Common myeloid progenitor, CD34-positive (primary cell): ENCODE results near the gene C1QTNF5.

ENCODE experiments used
- CTCF ChIA-PET: fragments of 350-600 bp; sonication (Branson Sonifier 250); formaldehyde crosslinking; loops from one replicate; lab custom pipeline; 2021; ENCODE audit warnings: antibody characterized with exemption; lab: Charles Lee
- POLR2A ChIA-PET: fragments of 350-600 bp; sonication (Branson Sonifier 250); formaldehyde crosslinking; loops from one replicate; lab custom pipeline; 2021; ENCODE audit warnings: antibody characterized with exemption; lab: Charles Lee
- DNase-seq, 3 donors: peaks; one replicate each; pipeline versions ENCODE4 v3.0.0 to v3.0.0-alpha.2; 2013
- H3K27ac ChIP-seq, 2 experiments: 1 replicate in 1 of 2; 2 replicates in 1 of 2; pipeline ENCODE4 v1.7.0; 2013; ENCODE audit warnings: inconsistent platforms in 2 of 2, low read length in 2 of 2, mild to moderate bottlenecking in 2 of 2, low read depth in 1 of 2, moderate library complexity in 1 of 2; ENCODE audit not compliant: severe bottlenecking in 2 of 2, insufficient read depth in 1 of 2, poor library complexity in 1 of 2
- H3K27me3 ChIP-seq, 5 experiments: replicated peaks in 2 of 5; 1 replicate in 3 of 5; 2 replicates in 2 of 5; pipeline versions ENCODE4 v1.6.1 to v1.7.0; 2013; ENCODE audit warnings: low read length in 4 of 5, mild to moderate bottlenecking in 2 of 5, moderate library complexity in 2 of 5, inconsistent platforms in 1 of 5; ENCODE audit not compliant: insufficient read depth in 5 of 5, control insufficient read depth in 4 of 5
- H3K36me3 ChIP-seq, 4 experiments: 1 replicate in 2 of 4; 2 replicates in 2 of 4; pipeline versions ENCODE4 v1.6.1 to v1.7.0; 2013; ENCODE audit warnings: low read length in 3 of 4, control low read depth in 1 of 4, mild to moderate bottlenecking in 1 of 4; ENCODE audit not compliant: control insufficient read depth in 4 of 4, insufficient read depth in 4 of 4
- H3K4me1 ChIP-seq, 4 experiments: 1 replicate in 3 of 4; 2 replicates in 1 of 4; pipeline versions ENCODE4 v1.6.1 to v1.7.1; 2013; ENCODE audit warnings: low read length in 3 of 4, mild to moderate bottlenecking in 3 of 4, control low read depth in 1 of 4, inconsistent platforms in 1 of 4, moderate library complexity in 1 of 4; ENCODE audit not compliant: control insufficient read depth in 4 of 4, insufficient read depth in 4 of 4; ENCODE audit errors: control extremely low read depth in 1 of 4
- H3K4me3 ChIP-seq, 7 experiments: 1 replicate in 4 of 7; 2 replicates in 3 of 7; pipeline versions ENCODE4 v1.5.1 to v1.7.0; 2013; ENCODE audit warnings: mild to moderate bottlenecking in 7 of 7, low read length in 6 of 7, moderate library complexity in 6 of 7, inconsistent platforms in 2 of 7, low read depth in 2 of 7, control low read depth in 1 of 7; ENCODE audit not compliant: insufficient read depth in 4 of 7, control insufficient read depth in 1 of 7; ENCODE audit errors: extremely low read depth in 1 of 7
- H3K9me3 ChIP-seq, 5 experiments: 1 replicate in 4 of 5; 2 replicates in 1 of 5; pipeline versions ENCODE4 v1.6.1 to v1.7.1; 2013; ENCODE audit warnings: low read length in 4 of 5, mild to moderate bottlenecking in 2 of 5, inconsistent platforms in 1 of 5, low read depth in 1 of 5, moderate library complexity in 1 of 5; ENCODE audit not compliant: control insufficient read depth in 4 of 5, insufficient read depth in 2 of 5; ENCODE audit errors: control extremely low read depth in 1 of 5
- WGBS: methylation state at CpG from one replicate; pipeline ENCODE4 v1.1.5; 2013; ENCODE audit not compliant: insufficient coverage; 5-methylcytosine and 5-hydroxymethylcytosine counted together

Gene C1QTNF5

DNA sequence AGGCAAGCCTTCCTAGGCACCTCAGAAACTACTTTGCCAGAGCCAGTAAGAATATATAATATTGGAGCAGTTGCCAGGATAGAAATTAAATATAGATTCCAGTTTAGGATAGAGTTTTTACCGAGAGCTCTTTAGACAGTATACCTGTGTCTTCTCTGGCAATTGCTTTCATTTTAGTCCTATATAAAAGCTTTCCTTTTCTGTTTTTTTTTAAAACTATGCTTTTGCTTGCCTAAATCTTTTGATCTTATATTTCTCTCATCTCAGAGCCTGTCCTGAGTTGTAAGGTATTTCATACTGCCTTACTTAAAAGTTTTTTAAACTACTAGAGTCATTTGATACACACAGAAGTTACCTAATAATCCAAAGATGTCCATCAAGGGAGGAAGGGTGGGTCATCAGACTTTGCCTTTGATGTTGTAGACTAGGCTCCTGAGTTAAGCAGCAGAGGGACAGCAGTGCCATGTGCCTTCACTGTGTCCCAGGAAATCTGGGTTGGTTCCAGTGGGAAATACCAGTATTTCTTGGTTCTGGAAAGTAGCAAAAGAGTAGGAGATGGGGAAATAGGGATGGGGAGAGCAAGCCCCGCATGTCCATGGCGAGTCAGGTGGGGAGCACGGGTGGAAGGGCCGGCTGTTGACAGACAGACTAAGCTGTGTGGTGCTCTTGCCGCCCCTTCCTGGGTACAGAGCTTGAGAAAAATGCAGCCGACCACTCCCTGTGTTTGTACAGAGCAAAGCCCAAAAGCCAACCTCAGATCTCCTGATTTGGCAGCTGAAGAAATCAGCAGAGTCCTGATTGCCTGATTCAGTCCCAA is 34.9 kb downstream of the C1QTNF5 start:
- WGBS = 96% methylated on average over 6 of the region's 7 CpGs
- ChIA-PET POLR2A (no interaction called here), CTCF (interaction anchor here (1.2 to 4.7 kb wide), 3 partner anchors 12 to 85 kb away, joined by 3 to 25 read pairs (median 20); partner anchors contain the start of gene MCAM)
- Histone ChIP-seq H3K4me3 (no peak overlapping the region), H3K9me3 (no peaks in the 10 kb centered on the region), H3K4me1 (peaks cover 0 to 6% (median 0%) of the 10 kb centered on the region in 4 experiments), H3K27ac (no peak overlapping the region), H3K36me3 (peaks cover 16 to 42% (median 30%) of the 10 kb centered on the region in 4 experiments), H3K27me3 (no peaks in the 10 kb centered on the region)
- no peak for DNase-seq

DNA sequence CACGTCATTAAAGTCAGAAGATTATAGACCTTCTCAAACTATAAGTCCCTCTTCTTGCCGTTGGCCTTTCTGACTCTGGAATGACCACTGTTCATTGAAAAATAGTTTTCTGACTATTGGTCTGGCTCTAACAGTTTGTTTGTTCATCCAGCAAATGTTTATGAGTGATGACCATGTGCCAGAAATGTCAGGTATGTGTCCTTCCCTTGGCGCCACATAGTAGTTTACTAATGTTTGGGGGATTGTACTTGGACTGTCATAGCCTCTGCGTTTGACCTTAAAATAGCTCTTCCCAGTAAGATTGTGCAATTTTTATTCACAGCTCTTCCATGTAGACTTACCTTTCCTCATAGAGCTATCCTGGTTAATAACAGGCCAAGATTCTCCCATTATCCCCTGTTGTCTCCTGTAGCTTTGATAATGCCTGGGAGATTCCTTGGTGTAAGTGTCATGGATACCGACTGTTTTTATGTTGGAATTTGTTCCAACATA is 37.4 kb downstream of the C1QTNF5 start:
- H3K27me3 ChIP-seq = no peaks in the 10 kb centered on the region
- peaks cover 0 to 6% (median 0%) of the 10 kb centered on the region in 4 experiments for H3K4me1 ChIP-seq
- H3K27ac ChIP-seq = no peak overlapping the region
- ChIA-PET POLR2A (no interaction called here), CTCF (interaction anchor here (1.2 kb wide), 1 partner anchor 20 kb away, joined by 4 read pairs; no protein-coding TSS in a partner anchor)
- H3K36me3 ChIP-seq = peaks cover 22 to 67% (median 47%) of the 10 kb centered on the region in 4 experiments
- no peaks in the 10 kb centered on the region for H3K9me3 ChIP-seq
- H3K4me3 ChIP-seq = no peak overlapping the region
- WGBS = 100% methylated on average over 1 of the region's 5 CpGs
- DNase-seq = no peak

DNA sequence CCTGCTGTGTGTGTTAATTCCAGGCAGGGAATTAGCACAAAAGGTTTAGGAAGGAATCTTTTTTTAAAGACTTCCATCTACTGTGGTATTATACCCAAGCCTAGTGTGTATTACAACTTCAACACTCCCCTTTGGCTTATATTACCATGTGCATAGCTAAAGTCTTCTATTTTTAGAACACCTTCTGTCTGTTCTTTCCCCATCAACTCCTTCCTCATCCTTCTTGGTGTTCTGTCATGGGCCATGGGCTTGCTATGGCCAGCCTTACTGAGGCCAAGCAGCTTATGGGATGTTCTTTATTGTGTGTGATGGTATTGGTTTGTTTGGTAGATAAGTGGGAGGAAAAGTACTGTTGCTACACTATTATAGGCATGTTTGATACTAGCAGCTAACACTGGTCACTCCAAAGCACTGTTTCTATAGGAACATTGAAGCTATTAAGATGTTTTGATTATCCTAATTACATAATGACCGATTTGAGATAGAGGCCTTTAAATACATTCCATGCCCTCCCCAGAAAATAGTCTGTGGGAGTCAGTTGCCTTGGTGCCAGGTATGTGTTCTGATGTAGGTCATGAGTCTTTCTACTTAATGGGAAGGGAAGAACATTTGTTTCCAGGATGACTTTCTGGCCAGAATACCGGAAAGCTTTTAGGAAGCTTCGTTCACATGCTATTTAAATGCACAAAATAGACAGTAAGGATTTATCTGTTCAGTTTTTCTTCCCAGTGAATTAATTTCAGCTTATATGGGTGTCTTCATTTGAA is 40.3 kb downstream of the C1QTNF5 start:
- H3K4me3 ChIP-seq = no peak overlapping the region
- 100% methylated on average over 1 of the region's 3 CpGs for WGBS
- H3K4me1 ChIP-seq = no peaks in the 10 kb centered on the region
- H3K9me3 ChIP-seq = no peaks in the 10 kb centered on the region
- no peak for DNase-seq
- H3K27ac ChIP-seq = no peak overlapping the region
- ChIA-PET POLR2A (no interaction called here), CTCF (interaction anchor here (1.0 to 1.7 kb wide), 5 partner anchors 9 to 160 kb away, joined by 3 to 5 read pairs (median 3); no protein-coding TSS in a partner anchor)
- peaks cover 32 to 78% (median 55%) of the 10 kb centered on the region in 4 experiments for H3K36me3 ChIP-seq
- no peaks in the 10 kb centered on the region for H3K27me3 ChIP-seq

DNA sequence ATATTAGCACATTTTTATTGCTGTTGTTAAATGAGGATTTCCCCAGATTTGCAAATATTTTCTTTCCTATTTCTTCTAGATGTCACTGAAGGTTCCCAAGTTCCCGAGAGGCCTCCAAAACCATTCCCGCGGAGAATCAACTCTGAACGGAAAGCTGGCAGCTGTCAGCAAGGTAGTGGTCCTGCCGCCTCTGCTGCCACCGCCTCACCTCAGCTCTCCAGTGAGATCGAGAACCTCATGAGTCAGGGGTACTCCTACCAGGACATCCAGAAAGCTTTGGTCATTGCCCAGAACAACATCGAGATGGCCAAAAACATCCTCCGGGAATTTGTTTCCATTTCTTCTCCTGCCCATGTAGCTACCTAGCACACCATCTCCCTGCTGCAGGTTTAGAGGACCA is 41.3 kb downstream of the C1QTNF5 start:
- H3K4me1 ChIP-seq = no peaks in the 10 kb centered on the region
- H3K9me3 ChIP-seq = no peaks in the 10 kb centered on the region
- ChIA-PET CTCF (interaction anchor here (1.0 to 2.9 kb wide), 4 partner anchors 16 to 159 kb away, joined by 3 to 9 read pairs (median 3); no protein-coding TSS in a partner anchor), POLR2A (interaction anchor here (0.5 kb wide), 1 partner anchor 1691 kb away, joined by 4 read pairs; no protein-coding TSS in a partner anchor)
- no peaks in the 10 kb centered on the region for H3K27me3 ChIP-seq
- WGBS = 95% methylated on average over 9 of the region's 9 CpGs
- H3K36me3 ChIP-seq = peaks cover 29 to 78% (median 53%) of the 10 kb centered on the region in 4 experiments
- H3K4me3 ChIP-seq = no peak overlapping the region
- DNase-seq = no peak
- no peak overlapping the region for H3K27ac ChIP-seq

DNA sequence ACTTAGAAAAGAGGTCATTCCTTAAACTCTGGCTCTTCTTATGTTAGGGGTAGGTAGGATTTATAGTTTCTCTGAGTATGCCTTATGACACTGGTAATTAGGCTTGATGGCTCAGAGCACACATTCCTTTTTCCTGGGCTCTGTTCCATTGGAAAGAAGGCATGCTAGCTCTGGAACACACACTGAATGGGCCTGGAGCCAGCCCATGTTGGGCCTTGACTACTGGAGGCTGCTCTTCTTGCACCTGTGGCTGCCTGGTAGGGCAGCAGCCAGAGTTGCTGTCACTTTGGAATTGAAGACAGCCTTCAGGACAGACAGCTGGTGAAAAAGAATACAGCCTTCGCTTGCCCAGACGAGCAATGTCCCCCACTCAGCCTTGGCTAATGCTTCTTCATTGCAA is 42.0 kb downstream of the C1QTNF5 start:
- Histone ChIP-seq H3K4me3 (no peak overlapping the region), H3K9me3 (no peaks in the 10 kb centered on the region), H3K36me3 (peaks cover 26 to 71% (median 50%) of the 10 kb centered on the region in 4 experiments), H3K4me1 (no peaks in the 10 kb centered on the region), H3K27me3 (no peaks in the 10 kb centered on the region), H3K27ac (no peak overlapping the region)
- ChIA-PET CTCF (interaction anchor here (2.9 kb wide), 1 partner anchor 25 kb away, joined by 9 read pairs; no protein-coding TSS in a partner anchor), POLR2A (no interaction called here)
- DNase-seq = no peak
- no CpG with 5 or more reads among the region's 2 CpGs for WGBS

DNA sequence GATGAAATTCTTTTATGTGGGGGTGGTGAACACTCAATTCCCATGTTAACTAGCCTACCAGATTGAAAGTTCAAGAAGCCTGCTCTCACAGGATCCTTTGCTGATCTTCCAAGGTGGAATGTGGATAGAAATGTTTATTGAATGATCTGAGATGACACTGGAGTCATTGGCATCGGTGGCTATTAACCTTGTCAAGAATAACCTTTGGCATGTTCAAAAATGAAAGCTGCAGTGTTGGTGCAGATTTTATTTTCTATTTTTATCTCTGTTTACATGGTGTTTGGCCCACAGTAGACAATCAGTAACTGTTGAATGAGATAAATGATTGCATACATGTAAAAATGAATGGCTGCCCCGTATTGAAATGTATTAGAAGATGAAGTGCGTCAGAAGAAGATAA is 42.7 kb downstream of the C1QTNF5 start:
- POLR2A ChIA-PET = no interaction called here
- CTCF ChIA-PET = interaction anchor here (0.8 to 2.9 kb wide), 3 partner anchors 11 to 26 kb away, joined by 3 to 9 read pairs (median 3); no protein-coding TSS in a partner anchor
- no peak for DNase-seq
- Histone ChIP-seq H3K4me3 (no peak overlapping the region), H3K36me3 (peaks cover 23 to 64% (median 44%) of the 10 kb centered on the region in 4 experiments), H3K4me1 (no peaks in the 10 kb centered on the region), H3K27ac (no peak overlapping the region), H3K27me3 (no peaks in the 10 kb centered on the region), H3K9me3 (no peaks in the 10 kb centered on the region)
- WGBS = 90% methylated on average over 3 of the region's 3 CpGs
